Endodermal cell (in vitro differentiated cells): Measurements from ENCODE around the gene CSNK1D. TPM values are rescaled to one million over a fixed set of nuclear protein-coding genes. Genes with fewer than 3 reads are reported as not detected.

ENCODE experiments used
- DNase-seq: peaks from one replicate; pipeline ENCODE4 v3.0.0-alpha.2; 2017
- H3K27ac ChIP-seq: 2 replicates; pipeline ENCODE4 v1.5.1; 2013; ENCODE audit warnings: mild to moderate bottlenecking, low read depth, low read length, moderate library complexity
- H3K27me3 ChIP-seq: 2 replicates; pipeline ENCODE4 v1.6.1; 2013; ENCODE audit warnings: mild to moderate bottlenecking, low read length, moderate library complexity; ENCODE audit not compliant: insufficient read depth, control insufficient read depth, poor library complexity, severe bottlenecking
- H3K36me3 ChIP-seq: 2 replicates; pipeline ENCODE4 v1.7.0; 2013; ENCODE audit warnings: mild to moderate bottlenecking, low read length, moderate library complexity; ENCODE audit not compliant: control insufficient read depth, insufficient read depth
- H3K4me1 ChIP-seq: one replicate; pipeline ENCODE4 v1.7.0; 2013; ENCODE audit warnings: low read length; ENCODE audit not compliant: control insufficient read depth, insufficient read depth
- H3K4me3 ChIP-seq: 2 replicates; pipeline ENCODE4 v1.5.1; 2013; ENCODE audit warnings: mild to moderate bottlenecking, low read length, moderate library complexity
- H3K9ac ChIP-seq: 2 replicates; pipeline ENCODE4 v1.6.1; 2013; ENCODE audit warnings: mild to moderate bottlenecking, low read length, moderate library complexity; ENCODE audit not compliant: poor library complexity, severe bottlenecking; ENCODE audit errors: extremely low read depth
- H3K9me3 ChIP-seq: 2 replicates; pipeline ENCODE4 v1.6.1; 2013; ENCODE audit warnings: mild to moderate bottlenecking, low read length, moderate library complexity; ENCODE audit not compliant: control insufficient read depth
- H3K27ac Mint-ChIP-seq: 2 replicates; pipeline ENCODE4 v1.8.0; 2020; ENCODE audit warnings: mixed read lengths
- H3K27me3 Mint-ChIP-seq: 2 replicates; pipeline ENCODE4 v1.8.0; 2021; ENCODE audit warnings: mild to moderate bottlenecking, mixed read lengths; ENCODE audit not compliant: insufficient read depth
- H3K36me3 Mint-ChIP-seq: 2 replicates; pipeline ENCODE4 v1.8.0; 2020; ENCODE audit warnings: low read depth, mixed read lengths
- H3K4me1 Mint-ChIP-seq: 2 replicates; pipeline ENCODE4 v1.8.0; 2020; ENCODE audit warnings: mixed read lengths
- H3K4me3 Mint-ChIP-seq: 2 replicates; pipeline ENCODE4 v1.8.0; 2020; ENCODE audit warnings: mild to moderate bottlenecking, moderate library complexity, mixed read lengths
- H3K9me3 Mint-ChIP-seq: 2 replicates; pipeline ENCODE4 v1.8.0; 2020; ENCODE audit warnings: mild to moderate bottlenecking, mixed read lengths
- WGBS, 2 experiments: methylation state at CpG; one replicate each; pipeline versions ENCODE4 v1.1.5 to v1.1.7; 2013; ENCODE audit warnings: missing lambda C conversion rate in 2 of 2, mixed read lengths in 1 of 2; ENCODE audit not compliant: insufficient coverage in 1 of 2, insufficient read length in 1 of 2; 5-methylcytosine and 5-hydroxymethylcytosine counted together
- long read RNA-seq, 4 experiments: library from polyadenylated mRNA in 2 of 4; library from RNA in 1 of 4; library from capped mRNA in 1 of 4; stranded (forward) in 3 of 4; unstranded in 1 of 4; transcript quantifications; one replicate each; pipeline ENCODE4 v2.0.0, GENCODE V29; 2020 to 2021; ENCODE audit warnings: inconsistent platforms in 1 of 4
- polyA plus RNA-seq, 2 experiments: library from polyadenylated mRNA; stranded (reverse); fragments of 50-300 nt; gene quantifications; one replicate each; pipeline ENCODE4 v1.2.3, GENCODE V29; 2013
- total RNA-seq, 2 donors: library from RNA; stranded (reverse); fragmentation: NEBNext Ultra II Directional in 1 of 2; extraction: Animal tissue kit (Norgen Biotek cat#: 25700) in 1 of 2; gene quantifications; 2 replicates in 1 of 2; 3 replicates in 1 of 2; pipeline ENCODE4 v1.2.1, GENCODE V29; 2021
- TF ChIP-seq, protein P1 (sequence below): fragments of 200-600 bp; sonication (generic); conservative IDR thresholded peaks from 2 replicates; pipeline ENCODE4 v1.5.0; 2021; ENCODE audit warnings: antibody characterized with exemption, mild to moderate bottlenecking

CSNK1D gene
- 100 to 1,000 TPM; 104 to 143 TPM for total RNA-seq
- polyA plus RNA-seq (2013, experiment 1 of 2), result 101 TPM
- polyA plus RNA-seq (2013, experiment 2 of 2), result 74.7 TPM
- long read RNA-seq, experiment 1, transcript CSNK1D-202 (9 exons, 3,712 nt), result major isoform, 11 of 52 reads
- long read RNA-seq, experiment 1, transcript CSNK1D-204 (9 exons, 1,580 nt), result minor isoform, 5 of 52 reads
- long read RNA-seq, experiment 1, transcript CSNK1D-203 (10 exons, 2,047 nt), result minor isoform, 10 of 52 reads
- long read RNA-seq, experiment 1, partial matches to known transcripts, result 6 of 52 reads
- long read RNA-seq, experiment 1, other reads (novel, unspliced or antisense), result 19 of 52 reads
- long read RNA-seq, experiment 2, transcript CSNK1D-204 (9 exons, 1,580 nt), result minor isoform, 17 of 154 reads
- long read RNA-seq, experiment 2, transcript CSNK1D-203 (10 exons, 2,047 nt), result minor isoform, 33 of 154 reads
- long read RNA-seq, experiment 2, transcript CSNK1D-202 (9 exons, 3,712 nt), result major isoform, 70 of 154 reads
- long read RNA-seq, experiment 2, partial matches to known transcripts, result 13 of 154 reads
- long read RNA-seq, experiment 2, other reads (novel, unspliced or antisense), result 19 of 154 reads
- long read RNA-seq, experiment 3, transcript CSNK1D-202 (9 exons, 3,712 nt), result minor isoform, 24 of 96 reads
- long read RNA-seq, experiment 3, transcript CSNK1D-203 (10 exons, 2,047 nt), result major isoform, 43 of 96 reads
- long read RNA-seq, experiment 3, partial matches to known transcripts, result 3 of 96 reads
- long read RNA-seq, experiment 3, other reads (novel, unspliced or antisense), result 22 of 96 reads
- long read RNA-seq, experiment 4, transcript CSNK1D-202 (9 exons, 3,712 nt), result major isoform, 20 of 45 reads
- long read RNA-seq, experiment 4, transcript CSNK1D-204 (9 exons, 1,580 nt), result minor isoform, 7 of 45 reads
- long read RNA-seq, experiment 4, partial matches to known transcripts, result 0 of 45 reads
- long read RNA-seq, experiment 4, other reads (novel, unspliced or antisense), result 11 of 45 reads

DNA sequence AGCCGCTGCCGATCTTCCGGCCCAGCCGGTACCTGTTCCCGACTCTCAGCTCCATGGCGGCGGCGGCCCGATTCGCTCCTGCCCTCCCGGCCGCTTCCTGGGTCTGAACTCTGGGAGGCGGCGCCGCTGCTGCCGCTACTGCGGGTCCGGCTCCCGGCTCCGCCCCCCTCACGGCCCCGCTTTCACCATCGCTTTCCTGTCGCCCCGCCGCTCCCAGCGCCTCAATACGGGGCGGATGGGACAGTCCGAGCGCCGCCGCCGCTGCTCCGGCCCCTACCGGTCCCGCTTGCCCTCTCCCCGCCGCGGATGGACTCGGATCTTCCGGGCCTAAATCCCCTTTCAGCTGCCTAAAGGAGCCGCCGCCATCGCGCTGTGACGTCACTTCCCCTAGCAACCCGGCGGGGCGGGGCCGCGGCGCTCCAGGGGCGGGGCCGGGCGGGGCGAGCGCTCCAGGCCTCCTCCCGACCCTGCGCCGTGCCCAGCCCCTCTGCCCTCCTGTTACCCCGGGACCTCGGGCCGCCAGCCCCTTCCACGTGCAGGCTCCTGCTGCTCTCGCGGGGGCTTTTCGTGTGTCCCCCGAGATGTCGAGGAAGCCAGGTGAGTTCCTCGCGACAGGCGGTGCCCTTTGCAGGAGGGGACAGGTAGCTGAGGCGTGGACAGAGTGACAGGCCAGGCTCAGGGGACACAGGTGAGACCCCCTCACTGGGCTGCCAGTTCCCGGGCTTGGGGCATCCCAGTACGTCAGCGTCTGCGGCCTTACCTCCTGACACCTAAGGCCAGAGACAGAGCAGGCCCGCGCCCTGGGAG is at the start of gene CSNK1D:
CSNK1D (minus strand) TSS at position 374 of the 807 bp plus-strand sequence; CDS start at position 55, 319 bp downstream.
- H3K36me3 ChIP-seq, result peaks cover 37% of the 10 kb centered on the region
- Mint-ChIP-seq H3K4me1 (peaks cover 39% of the 10 kb centered on the region), H3K27me3 (peaks cover 39% of the 10 kb centered on the region), H3K4me3 (peak within 1 kb of the TSS; percentile 79), H3K9me3 (peaks cover 2% of the 10 kb centered on the region), H3K27ac (peak within 1 kb of the TSS; percentile 99), H3K36me3 (peaks cover 36% of the 10 kb centered on the region)
- peak within 1 kb of the TSS; percentile 96 for H3K4me3 ChIP-seq
- peaks cover 38% of the 10 kb centered on the region for H3K4me1 ChIP-seq
- WGBS, 2 experiments, result 5 to 8% methylated on average over 41 to 80 of the region's 80 CpGs
- H3K27me3 ChIP-seq, result no peaks in the 10 kb centered on the region
- peak within 1 kb of the TSS; percentile 100 for H3K27ac ChIP-seq
- peak within 1 kb of the TSS; percentile 90 for H3K9ac ChIP-seq
- TF ChIP-seq, protein P1, sequence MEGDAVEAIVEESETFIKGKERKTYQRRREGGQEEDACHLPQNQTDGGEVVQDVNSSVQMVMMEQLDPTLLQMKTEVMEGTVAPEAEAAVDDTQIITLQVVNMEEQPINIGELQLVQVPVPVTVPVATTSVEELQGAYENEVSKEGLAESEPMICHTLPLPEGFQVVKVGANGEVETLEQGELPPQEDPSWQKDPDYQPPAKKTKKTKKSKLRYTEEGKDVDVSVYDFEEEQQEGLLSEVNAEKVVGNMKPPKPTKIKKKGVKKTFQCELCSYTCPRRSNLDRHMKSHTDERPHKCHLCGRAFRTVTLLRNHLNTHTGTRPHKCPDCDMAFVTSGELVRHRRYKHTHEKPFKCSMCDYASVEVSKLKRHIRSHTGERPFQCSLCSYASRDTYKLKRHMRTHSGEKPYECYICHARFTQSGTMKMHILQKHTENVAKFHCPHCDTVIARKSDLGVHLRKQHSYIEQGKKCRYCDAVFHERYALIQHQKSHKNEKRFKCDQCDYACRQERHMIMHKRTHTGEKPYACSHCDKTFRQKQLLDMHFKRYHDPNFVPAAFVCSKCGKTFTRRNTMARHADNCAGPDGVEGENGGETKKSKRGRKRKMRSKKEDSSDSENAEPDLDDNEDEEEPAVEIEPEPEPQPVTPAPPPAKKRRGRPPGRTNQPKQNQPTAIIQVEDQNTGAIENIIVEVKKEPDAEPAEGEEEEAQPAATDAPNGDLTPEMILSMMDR, result no peak
- H3K9me3 ChIP-seq, result no peaks in the 10 kb centered on the region
- DNase-seq, result peak; percentile 99

DNA sequence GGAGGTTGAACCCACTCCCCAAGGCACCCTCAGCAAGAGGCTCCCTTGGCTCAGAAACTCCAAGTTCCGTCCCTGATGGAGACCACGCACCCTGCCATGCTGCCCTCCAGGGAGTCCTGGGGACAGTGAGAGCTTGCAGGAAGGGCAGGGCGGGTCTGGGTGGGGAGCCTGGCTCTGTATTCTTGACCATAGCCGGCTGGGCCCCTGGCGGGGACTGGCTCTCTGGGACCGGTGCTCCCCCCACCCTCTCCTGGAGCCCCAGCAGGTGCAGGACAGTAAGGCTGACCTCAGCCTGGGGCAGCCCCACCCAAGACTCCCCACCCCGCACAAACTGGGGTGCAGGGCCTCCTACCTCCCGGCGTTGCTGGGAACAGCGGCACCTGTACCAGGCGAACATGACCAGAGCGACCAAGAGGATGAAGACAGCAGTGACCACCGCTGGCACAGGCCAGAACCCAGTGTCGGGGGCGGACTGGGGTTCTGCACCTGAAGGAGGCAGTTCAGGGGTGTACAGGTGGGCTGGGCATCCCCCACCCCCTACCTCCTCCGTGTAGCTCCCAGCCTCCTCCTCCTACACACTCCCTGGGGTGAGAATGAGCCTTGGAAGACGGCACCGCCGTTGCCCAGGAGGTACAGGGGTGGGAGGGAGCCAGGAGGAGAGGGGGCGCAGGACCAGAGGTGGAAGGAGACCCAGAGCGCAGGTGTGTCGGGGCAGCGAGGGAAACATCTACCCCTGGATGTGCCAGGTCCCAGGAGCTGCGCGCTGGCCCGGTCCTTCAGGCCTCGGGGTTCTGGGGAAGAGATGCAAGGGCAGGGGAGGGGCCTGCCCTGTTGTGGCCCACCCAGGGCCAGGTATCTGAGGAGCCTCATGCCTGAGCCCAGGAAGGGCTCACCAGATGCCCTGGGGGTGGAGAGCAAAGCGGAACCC is 49.3 kb upstream of the CSNK1D start:
- Mint-ChIP-seq H3K27me3 (no peaks in the 10 kb centered on the region), H3K4me1 (peaks cover 4% of the 10 kb centered on the region)

More for the DNA sequence above, 49.3 kb upstream of the CSNK1D start:
- Histone ChIP-seq H3K27ac (no peak overlapping the region), H3K9ac (no peak overlapping the region), H3K4me3 (no peak overlapping the region), H3K27me3 (no peaks in the 10 kb centered on the region), H3K4me1 (no peaks in the 10 kb centered on the region), H3K36me3 (no peaks in the 10 kb centered on the region), H3K9me3 (no peaks in the 10 kb centered on the region)
- WGBS, 2 experiments, result 86% methylated on average over 15 to 27 of the region's 28 CpGs
- no peak for DNase-seq
- no peaks in the 10 kb centered on the region for H3K9me3 Mint-ChIP-seq
- H3K36me3 Mint-ChIP-seq, result no peaks in the 10 kb centered on the region
- no peak overlapping the region for H3K4me3 Mint-ChIP-seq
- no peak overlapping the region for H3K27ac Mint-ChIP-seq
- TF ChIP-seq, protein P1, result no peak
